ENCODE results near the gene GCSAM.

The GCSAM gene, protein sequence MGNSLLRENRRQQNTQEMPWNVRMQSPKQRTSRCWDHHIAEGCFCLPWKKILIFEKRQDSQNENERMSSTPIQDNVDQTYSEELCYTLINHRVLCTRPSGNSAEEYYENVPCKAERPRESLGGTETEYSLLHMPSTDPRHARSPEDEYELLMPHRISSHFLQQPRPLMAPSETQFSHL

DNA sequence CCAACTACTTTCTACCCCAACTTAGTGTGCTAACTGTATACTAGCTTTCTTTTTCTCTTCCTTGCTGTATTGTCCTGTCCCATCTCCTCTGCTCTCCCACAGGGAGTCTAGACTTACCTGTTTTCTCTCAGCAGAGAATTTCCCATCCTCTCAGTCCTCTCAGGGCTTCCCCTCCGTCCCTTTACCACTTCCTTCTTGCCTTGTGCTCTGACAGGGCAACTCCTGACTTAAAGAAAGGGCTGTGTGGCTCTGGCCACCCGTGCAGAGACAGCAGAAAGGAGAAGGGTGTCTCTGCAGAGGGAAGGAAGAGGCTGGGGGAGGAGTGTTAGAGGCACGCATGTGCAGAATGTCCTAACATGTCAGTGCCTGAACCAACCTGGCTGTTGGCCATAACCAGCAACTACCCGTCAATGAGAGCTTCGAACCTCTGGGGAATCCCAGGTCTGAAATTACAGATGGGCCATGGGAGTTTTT, at the start of gene GCSAM:
TSS of gene GCSAM (minus strand) at position 274 of the 474 bp plus-strand sequence. CDS start at position 146, 128 bp downstream.
- peak; percentile 91 for DNase-seq (ENCODE audit: low read depth)
- TF ChIP-seq, protein P1, sequence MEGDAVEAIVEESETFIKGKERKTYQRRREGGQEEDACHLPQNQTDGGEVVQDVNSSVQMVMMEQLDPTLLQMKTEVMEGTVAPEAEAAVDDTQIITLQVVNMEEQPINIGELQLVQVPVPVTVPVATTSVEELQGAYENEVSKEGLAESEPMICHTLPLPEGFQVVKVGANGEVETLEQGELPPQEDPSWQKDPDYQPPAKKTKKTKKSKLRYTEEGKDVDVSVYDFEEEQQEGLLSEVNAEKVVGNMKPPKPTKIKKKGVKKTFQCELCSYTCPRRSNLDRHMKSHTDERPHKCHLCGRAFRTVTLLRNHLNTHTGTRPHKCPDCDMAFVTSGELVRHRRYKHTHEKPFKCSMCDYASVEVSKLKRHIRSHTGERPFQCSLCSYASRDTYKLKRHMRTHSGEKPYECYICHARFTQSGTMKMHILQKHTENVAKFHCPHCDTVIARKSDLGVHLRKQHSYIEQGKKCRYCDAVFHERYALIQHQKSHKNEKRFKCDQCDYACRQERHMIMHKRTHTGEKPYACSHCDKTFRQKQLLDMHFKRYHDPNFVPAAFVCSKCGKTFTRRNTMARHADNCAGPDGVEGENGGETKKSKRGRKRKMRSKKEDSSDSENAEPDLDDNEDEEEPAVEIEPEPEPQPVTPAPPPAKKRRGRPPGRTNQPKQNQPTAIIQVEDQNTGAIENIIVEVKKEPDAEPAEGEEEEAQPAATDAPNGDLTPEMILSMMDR (IDR thresholded peaks at IDR 0.05; ENCODE audit: insufficient read depth, low read depth, low read length, missing control alignments), result no peak
- H3K4me3 ChIP-seq (ENCODE audit: low read length), result peak within 1 kb of the TSS; percentile 42

DNA sequence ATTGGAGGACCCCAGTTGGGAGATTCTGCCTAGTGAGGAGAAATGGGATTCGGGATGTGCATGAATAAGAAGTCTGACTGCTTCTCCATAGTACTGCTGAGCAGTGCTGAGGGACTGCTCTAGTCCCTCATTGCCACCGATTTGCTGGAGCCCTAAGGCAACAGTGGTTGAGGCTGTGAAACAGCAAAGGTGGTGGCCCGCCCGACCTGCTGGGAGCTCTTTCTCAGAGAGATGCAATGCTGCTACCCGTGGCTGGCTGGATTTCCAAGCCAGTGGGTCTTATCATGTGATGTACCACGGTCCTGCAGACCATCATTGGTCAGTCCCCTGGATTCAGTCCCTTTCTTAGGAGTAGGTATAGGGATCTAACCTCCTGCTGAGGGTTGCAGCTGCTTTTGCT, 42.6 kb upstream of the GCSAM start:
- TF ChIP-seq, protein P1 (IDR thresholded peaks at IDR 0.05; ENCODE audit: insufficient read depth, low read depth, low read length, missing control alignments), result no peak
- no peak for DNase-seq (ENCODE audit: low read depth)
- no peak overlapping the region for H3K4me3 ChIP-seq (ENCODE audit: low read length)

DNA sequence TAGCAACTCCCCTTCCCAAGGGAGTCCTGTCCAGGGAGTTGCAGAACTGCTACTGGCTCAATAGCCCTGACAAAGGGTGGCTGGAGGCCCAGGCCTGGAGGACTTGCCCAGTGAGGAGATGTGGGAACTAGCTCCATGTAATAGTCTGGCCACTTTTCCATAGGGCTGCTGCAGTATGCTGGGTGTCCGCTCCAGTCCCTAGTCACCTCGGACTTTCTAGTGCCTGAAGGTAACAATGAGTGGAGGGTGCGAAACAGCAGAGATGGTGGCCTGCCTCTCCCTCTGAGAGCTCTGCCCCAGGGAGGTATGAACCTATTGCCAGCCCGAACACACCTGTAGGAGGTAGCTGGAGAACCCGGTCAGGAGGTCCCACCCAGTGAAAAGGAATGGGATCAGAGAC, 42.0 kb upstream of the GCSAM start:
- TF ChIP-seq, protein P1 (IDR thresholded peaks at IDR 0.05; ENCODE audit: insufficient read depth, low read depth, low read length, missing control alignments), result no peak
- DNase-seq (ENCODE audit: low read depth), result no peak
- H3K4me3 ChIP-seq (ENCODE audit: low read length), result no peak overlapping the region

DNA sequence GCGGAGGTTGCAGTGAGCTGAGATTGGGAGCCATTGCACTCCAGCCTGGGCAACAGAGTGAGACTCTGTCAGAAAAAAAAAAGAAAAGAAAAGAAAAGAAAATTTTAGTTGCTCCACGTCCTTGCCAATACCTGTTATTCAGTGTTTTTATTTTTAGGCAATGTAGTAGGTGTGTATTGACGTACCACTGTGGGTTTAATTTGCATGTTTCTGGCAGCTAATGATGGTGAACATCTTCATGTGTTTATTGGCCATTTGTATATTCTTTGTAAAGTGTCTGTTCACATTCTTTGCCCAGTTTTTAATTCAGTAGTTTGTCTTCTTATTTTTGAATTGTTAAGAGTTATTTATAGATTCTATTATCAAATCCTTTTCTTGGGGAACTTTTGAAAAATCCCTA, 38.1 kb upstream of the GCSAM start:
- no peak for DNase-seq (ENCODE audit: low read depth)
- TF ChIP-seq, protein P1 (IDR thresholded peaks at IDR 0.05; ENCODE audit: insufficient read depth, low read depth, low read length, missing control alignments), result no peak
- no peak overlapping the region for H3K4me3 ChIP-seq (ENCODE audit: low read length)

DNA sequence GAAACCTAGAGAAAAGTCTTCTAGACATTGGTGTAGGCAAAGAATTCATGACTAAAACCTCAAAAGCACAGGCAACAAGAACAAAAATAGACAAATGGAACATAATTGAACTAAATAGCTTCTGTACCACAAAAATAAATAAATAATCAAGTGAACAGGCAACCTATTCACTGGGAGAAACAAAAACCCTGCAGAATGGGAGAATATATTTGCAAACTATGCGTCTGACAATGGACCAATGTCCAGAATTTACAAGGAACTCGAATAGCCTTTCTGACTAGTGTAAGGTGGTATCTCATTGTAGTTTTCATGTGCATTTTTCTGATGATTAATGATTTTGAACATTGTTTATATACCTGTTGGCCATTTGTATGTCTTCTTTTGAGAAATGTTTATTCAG, 37.0 kb upstream of the GCSAM start:
- DNase-seq (ENCODE audit: low read depth), result no peak
- TF ChIP-seq, protein P1 (IDR thresholded peaks at IDR 0.05; ENCODE audit: insufficient read depth, low read depth, low read length, missing control alignments), result no peak
- no peak overlapping the region for H3K4me3 ChIP-seq (ENCODE audit: low read length)

DNA sequence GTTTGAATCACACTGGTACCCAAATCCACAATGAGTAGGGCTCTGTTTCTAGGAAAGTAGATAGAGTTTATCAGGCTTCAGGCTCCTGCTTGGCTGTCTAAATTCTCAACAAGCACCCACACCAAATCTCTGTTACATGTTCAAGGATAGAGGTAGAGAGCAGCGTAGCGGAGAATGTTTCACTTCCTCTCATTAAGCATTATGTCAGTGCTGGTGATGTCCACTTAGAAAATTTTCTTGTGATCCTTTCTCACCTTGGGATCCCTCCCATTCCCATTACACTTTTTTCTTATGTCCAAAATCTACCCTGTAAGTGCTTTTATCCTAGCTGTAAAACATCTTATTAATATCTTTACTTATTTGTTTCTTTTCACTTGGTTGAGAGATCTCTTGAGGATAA, 34.7 kb upstream of the GCSAM start:
- TF ChIP-seq, protein P1 (IDR thresholded peaks at IDR 0.05; ENCODE audit: insufficient read depth, low read depth, low read length, missing control alignments), result no peak
- no peak overlapping the region for H3K4me3 ChIP-seq (ENCODE audit: low read length)
- no peak for DNase-seq (ENCODE audit: low read depth)

DNA sequence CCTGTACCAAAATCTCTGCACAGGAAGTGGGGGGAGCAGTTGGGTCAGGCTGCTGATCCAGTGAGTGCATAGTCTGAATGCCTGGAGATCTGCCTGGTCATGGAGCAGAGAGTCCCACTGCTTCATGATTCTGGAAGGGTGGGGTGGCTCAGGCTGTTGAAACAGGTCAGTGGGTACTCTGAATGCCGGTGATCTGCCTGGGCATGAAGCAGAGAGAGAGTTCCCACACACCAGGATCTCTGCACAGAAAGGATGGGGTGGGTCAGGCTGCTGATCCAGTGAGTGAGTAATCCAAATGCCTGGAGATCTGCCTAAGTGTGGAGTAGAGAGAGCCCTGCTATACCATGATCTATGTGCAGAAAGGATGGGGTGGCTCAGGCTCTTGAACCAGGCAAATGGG, 16.1 kb upstream of the GCSAM start:
- no peak overlapping the region for H3K4me3 ChIP-seq (ENCODE audit: low read length)
- DNase-seq (ENCODE audit: low read depth), result peak; percentile 99
- TF ChIP-seq, protein P1 (IDR thresholded peaks at IDR 0.05; ENCODE audit: insufficient read depth, low read depth, low read length, missing control alignments), result no peak
